Brain microvascular endothelial cell (primary cell): ENCODE measurements around the gene SCLT1.
A peak's percentile ranks its signal among the peaks of the same experiment; 100 is the strongest.

Experiments used
- DNase-seq: peaks from one replicate; pipeline ENCODE4 v3.0.0-alpha.2; 2020
- H3K27ac ChIP-seq: fragments of 250-450 bp; sonication (Bioruptor Pico); 2 replicates; pipeline ENCODE4 v1.5.1; 2020; ENCODE audit warnings: mild to moderate bottlenecking, moderate library complexity
- H3K27me3 ChIP-seq: fragments of 250-450 bp; sonication (Bioruptor Pico); replicated peaks from 2 replicates; pipeline ENCODE4 v1.5.1; 2020; ENCODE audit warnings: mild to moderate bottlenecking
- H3K36me3 ChIP-seq: fragments of 250-450 bp; sonication (Bioruptor Pico); replicated peaks from 2 replicates; pipeline ENCODE4 v1.5.1; 2020; ENCODE audit warnings: mild to moderate bottlenecking
- H3K4me3 ChIP-seq: 2 replicates; pipeline ENCODE4 v1.5.1; 2011; ENCODE audit warnings: low read depth, mild to moderate bottlenecking, control low read depth, low read length, moderate library complexity
- in situ Hi-C: cut with HindIII; loops from 2 replicates; pipeline ENCODE4 v1.10.0; 2017; ENCODE audit warnings: low sequenced_read_pairs, low pct_ligation_motif_present
- TF ChIP-seq, protein P1 (sequence below): IDR thresholded peaks from 2 replicates; pipeline ENCODE4 v1.5.1; 2011; ENCODE audit warnings: low read depth, mild to moderate bottlenecking, moderate library complexity, low read length, control low read depth, inconsistent platforms; ENCODE audit errors: missing control alignments

SCLT1 gene

DNA sequence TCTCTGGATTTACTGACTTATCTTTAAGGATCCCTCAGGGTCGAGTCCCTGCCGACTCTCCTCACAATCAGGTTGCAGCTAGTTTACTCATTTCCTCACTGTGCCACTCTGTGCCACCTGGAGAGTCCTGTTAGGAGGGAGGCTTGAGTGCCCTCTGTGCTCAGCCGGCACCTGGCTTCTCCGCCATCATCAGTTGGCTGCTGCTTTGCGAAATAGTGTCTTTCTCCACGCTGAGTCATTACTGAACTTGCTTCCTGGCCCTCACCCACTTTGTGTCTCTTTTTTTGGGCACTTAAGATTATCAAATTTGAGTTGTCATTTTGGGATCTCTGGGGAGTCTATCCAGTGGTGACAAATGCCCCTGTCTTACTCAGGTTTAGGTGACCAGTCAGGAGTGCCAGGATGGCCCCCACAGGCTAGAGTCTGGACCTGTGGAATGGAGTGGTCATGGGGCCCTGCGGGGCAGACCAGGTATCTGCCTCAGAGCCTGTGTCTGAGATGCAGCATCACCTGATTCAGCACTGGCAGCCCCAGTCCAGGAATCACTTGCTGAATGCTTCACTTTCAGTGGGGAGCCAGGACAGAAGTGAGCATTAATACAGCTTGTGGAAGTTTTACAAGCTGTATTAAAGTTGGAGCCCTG, 246.1 kb downstream of the SCLT1 start:
- Histone ChIP-seq H3K27me3 (no peaks in the 10 kb centered on the region), H3K27ac (no peak overlapping the region), H3K36me3 (peaks cover 62% of the 10 kb centered on the region), H3K4me3 (no peak overlapping the region)
- DNase-seq, result no peak
- in situ Hi-C loops, result no loop called here
- TF ChIP-seq, protein P1, sequence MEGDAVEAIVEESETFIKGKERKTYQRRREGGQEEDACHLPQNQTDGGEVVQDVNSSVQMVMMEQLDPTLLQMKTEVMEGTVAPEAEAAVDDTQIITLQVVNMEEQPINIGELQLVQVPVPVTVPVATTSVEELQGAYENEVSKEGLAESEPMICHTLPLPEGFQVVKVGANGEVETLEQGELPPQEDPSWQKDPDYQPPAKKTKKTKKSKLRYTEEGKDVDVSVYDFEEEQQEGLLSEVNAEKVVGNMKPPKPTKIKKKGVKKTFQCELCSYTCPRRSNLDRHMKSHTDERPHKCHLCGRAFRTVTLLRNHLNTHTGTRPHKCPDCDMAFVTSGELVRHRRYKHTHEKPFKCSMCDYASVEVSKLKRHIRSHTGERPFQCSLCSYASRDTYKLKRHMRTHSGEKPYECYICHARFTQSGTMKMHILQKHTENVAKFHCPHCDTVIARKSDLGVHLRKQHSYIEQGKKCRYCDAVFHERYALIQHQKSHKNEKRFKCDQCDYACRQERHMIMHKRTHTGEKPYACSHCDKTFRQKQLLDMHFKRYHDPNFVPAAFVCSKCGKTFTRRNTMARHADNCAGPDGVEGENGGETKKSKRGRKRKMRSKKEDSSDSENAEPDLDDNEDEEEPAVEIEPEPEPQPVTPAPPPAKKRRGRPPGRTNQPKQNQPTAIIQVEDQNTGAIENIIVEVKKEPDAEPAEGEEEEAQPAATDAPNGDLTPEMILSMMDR, result no peak

- in situ Hi-C loops, result no loop called here
- no peak for DNase-seq
- peaks cover 56% of the 10 kb centered on the region for H3K36me3 ChIP-seq
Observed at GRCh38 chr4:128846063-128846462, 247.3 kb downstream of the SCLT1 start.

DNA sequence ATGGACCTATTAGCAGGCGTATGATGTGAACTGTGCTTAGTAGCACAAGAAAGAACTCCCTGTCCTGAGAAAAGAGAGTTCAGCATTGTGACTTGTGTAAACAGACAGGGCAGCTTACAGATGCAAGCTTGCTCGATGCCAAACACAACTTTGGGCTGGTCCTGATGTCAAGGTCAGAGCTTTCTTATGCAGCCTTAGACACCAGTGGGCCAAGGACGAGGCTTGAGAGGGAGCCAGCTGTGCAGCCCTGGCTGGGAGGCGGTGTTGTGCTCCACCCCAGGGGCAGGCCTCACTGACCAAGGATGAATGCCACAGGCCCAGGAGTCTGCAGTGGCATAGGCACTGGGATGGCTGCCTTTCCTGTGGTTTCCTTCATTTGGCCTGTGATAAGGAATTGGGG, 248.4 kb downstream of the SCLT1 start:
- Histone ChIP-seq H3K27ac (no peak overlapping the region), H3K36me3 (peaks cover 48% of the 10 kb centered on the region), H3K27me3 (no peaks in the 10 kb centered on the region), H3K4me3 (no peak overlapping the region)
- in situ Hi-C loops, result no loop called here
- TF ChIP-seq, protein P1, result no peak
- no peak for DNase-seq

More at GRCh38 chr4:128846063-128846462, 247.3 kb downstream of the SCLT1 start:
- no peaks in the 10 kb centered on the region for H3K27me3 ChIP-seq
- TF ChIP-seq, protein P1, result no peak
- H3K4me3 ChIP-seq, result no peak overlapping the region
- no peak overlapping the region for H3K27ac ChIP-seq

- in situ Hi-C loops, result no loop called here
- Histone ChIP-seq H3K27me3 (no peaks in the 10 kb centered on the region), H3K27ac (no peak overlapping the region), H3K4me3 (no peak overlapping the region), H3K36me3 (peaks cover 25% of the 10 kb centered on the region)
- TF ChIP-seq, protein P1, result no peak
- no peak for DNase-seq
Observed at GRCh38 chr4:128841402-128841801, 251.9 kb downstream of the SCLT1 start.

- H3K4me3 ChIP-seq, result no peak overlapping the region
- H3K27ac ChIP-seq, result no peak overlapping the region
- DNase-seq, result no peak
- H3K36me3 ChIP-seq, result peaks cover 20% of the 10 kb centered on the region
- H3K27me3 ChIP-seq, result no peaks in the 10 kb centered on the region
- TF ChIP-seq, protein P1, result peak; percentile 30
- in situ Hi-C loops, result no loop called here
Observed at GRCh38 chr4:128840711-128841318, 252.5 kb downstream of the SCLT1 start.
